ENCODE results near the gene PLRG1.

Gene PLRG1

DNA sequence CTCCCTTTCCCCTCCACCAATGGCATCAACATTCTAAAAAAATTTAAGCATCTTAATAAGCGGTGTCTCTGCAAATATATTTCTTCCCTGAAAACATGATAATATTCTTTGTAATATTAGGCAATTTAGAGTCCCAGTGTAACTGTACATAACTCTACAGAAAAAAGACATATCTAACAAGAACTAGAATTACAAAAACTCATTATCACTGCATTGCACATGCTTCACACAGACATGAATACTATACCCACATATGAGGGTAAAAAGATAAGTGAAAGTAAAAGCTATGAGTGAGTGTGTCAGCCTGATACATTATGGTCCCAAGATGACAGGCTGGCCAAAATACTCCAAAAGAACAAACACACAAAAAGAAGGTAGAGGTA is 10.2 kb upstream of the PLRG1 start:
- Mint-ChIP-seq H3K4me3 (no peak overlapping the region), H3K9me3 (peaks cover 6% of the 10 kb centered on the region), H3K4me1 (ENCODE audit: low read depth) (no peaks in the 10 kb centered on the region), H3K36me3 (ENCODE audit: low read depth) (no peaks in the 10 kb centered on the region), H3K27me3 (ENCODE audit: low read depth) (peaks cover 6% of the 10 kb centered on the region), H3K27ac (no peak overlapping the region)

DNA sequence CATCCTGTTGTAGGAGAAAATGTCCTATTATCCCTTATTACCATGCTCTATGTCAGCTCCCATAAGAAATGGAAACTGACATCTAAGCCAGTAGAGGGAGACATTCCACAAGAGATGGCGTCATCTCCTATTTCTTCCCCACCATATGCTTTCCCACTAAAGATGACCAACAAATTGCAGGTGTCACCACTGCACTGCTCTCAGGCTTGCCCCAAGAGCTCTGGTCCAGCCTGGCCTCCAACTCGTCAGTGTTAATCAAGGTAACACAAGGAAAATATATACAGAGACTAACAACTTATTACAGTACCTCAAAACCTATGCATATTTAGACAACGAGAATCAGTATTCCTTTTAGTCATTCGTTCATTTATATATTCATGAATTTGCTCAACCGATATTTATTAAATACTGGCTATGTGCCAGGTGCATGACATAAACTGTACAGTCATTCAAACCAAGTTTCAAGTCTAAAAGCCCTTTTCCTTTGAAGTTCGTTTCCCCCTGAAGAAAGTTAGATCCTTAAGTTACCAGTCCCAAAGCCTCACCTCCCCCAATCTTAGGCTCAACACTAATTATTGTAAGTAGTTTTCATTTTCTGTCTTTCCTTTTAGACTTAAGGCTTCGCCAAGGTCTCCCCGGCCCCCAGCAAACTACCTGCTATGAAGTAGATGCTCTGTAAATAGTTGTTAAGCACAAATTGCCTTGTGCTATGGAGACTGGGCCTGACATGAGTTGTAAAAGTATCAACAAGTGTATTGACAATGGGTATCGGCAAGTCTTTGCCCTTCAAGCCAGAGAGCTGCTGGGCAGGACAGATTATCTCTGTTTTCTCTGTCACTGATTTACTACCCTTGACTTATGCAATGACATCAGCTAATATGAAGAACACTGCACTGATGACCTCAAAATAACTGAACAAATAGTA is 9.6 kb upstream of the PLRG1 start:
- peaks cover 6% of the 10 kb centered on the region for H3K9me3 Mint-ChIP-seq
- no peak overlapping the region for H3K27ac Mint-ChIP-seq
- no peaks in the 10 kb centered on the region for H3K36me3 Mint-ChIP-seq (ENCODE audit: low read depth)
- no peak overlapping the region for H3K4me3 Mint-ChIP-seq
- H3K4me1 Mint-ChIP-seq (ENCODE audit: low read depth) = no peaks in the 10 kb centered on the region
- H3K27me3 Mint-ChIP-seq (ENCODE audit: low read depth) = peaks cover 6% of the 10 kb centered on the region

DNA sequence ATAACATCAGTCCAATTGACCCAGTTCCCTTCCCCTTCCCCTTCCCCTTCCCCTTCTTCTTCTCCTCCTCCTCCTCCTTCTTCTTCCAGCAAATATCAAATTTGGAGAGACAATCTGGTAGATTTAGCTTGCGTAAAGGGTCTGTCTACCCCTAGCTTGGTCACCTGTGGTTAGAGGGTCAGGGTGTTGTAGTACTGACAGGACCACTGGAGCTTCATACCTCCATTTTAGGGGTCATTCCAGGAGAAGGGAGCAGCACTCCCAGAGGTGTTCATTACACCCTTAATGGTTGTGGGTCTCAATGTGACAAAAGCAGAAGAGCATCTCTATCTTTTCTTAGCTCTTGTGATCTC is 8.9 kb upstream of the PLRG1 start:
- Mint-ChIP-seq H3K4me3 (no peak overlapping the region), H3K27ac (no peak overlapping the region), H3K36me3 (ENCODE audit: low read depth) (no peaks in the 10 kb centered on the region), H3K27me3 (ENCODE audit: low read depth) (peaks cover 6% of the 10 kb centered on the region), H3K9me3 (peaks cover 6% of the 10 kb centered on the region), H3K4me1 (ENCODE audit: low read depth) (no peaks in the 10 kb centered on the region)

DNA sequence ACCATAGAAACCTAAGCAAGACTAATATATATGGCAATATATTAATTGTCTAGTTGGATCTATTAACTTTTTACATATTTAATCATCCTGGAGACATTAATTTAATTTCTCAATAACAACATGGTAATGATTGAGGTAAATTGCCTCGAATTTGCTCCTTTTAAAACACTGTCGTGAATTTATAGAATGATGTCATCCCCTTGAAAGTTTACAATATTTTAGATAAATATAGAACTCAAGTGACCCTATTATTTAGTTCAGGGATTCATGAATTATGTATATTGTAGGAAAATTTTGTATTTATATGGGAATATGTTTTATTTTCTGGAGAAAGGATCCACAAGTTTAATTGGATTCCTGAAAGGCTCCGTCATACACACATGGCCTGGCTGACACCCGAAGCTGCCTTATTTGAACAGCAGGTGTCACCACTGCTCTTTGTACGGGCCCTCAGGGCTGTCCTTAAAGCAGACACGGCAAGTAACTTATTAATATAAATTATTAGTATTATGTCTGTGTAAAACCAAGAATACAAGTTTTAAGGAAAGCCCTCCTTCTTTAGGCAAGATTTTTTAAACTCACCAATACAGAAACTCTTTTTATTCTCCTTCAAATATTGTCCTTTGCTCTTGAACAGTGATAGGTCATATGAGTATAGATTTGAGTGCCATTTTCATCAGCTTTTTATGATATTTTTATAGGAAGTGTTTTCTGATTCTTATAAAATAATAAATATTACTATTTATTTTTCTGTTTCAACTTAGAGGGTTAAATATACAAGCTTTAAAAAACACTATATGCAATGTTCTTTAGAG is 1.9 kb upstream of the PLRG1 start:
- Mint-ChIP-seq H3K4me1 (ENCODE audit: low read depth) (peaks cover 19% of the 10 kb centered on the region), H3K27me3 (ENCODE audit: low read depth) (no peaks in the 10 kb centered on the region), H3K36me3 (ENCODE audit: low read depth) (peaks cover 7% of the 10 kb centered on the region), H3K9me3 (peaks cover under 1% of the 10 kb centered on the region), H3K4me3 (no peak overlapping the region), H3K27ac (no peak overlapping the region)

DNA sequence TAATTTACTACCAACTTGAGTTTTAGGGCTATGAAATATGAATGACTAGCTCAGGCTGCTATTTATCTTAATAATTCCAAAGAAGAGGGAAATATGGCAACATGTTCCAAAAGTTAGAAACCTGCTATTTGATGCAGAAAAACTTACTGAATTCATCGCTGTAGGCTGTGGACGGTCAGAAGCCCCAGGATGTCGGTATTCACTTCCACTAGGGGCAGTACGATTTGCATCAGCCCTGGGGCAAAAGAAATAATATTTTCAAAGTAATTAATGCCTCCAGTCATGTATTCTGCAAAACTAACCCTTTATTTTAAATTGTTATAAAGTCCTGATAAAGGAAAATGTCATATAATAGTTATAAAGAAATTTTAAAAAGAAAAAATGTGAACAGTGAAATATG is 4.5 kb downstream of the PLRG1 start:
- peaks cover 28% of the 10 kb centered on the region for H3K36me3 Mint-ChIP-seq (ENCODE audit: low read depth)
- H3K27me3 Mint-ChIP-seq (ENCODE audit: low read depth) = no peaks in the 10 kb centered on the region
- H3K9me3 Mint-ChIP-seq = no peaks in the 10 kb centered on the region
- peaks cover 15% of the 10 kb centered on the region for H3K4me1 Mint-ChIP-seq (ENCODE audit: low read depth)
- H3K27ac Mint-ChIP-seq = no peak overlapping the region
- no peak overlapping the region for H3K4me3 Mint-ChIP-seq

DNA sequence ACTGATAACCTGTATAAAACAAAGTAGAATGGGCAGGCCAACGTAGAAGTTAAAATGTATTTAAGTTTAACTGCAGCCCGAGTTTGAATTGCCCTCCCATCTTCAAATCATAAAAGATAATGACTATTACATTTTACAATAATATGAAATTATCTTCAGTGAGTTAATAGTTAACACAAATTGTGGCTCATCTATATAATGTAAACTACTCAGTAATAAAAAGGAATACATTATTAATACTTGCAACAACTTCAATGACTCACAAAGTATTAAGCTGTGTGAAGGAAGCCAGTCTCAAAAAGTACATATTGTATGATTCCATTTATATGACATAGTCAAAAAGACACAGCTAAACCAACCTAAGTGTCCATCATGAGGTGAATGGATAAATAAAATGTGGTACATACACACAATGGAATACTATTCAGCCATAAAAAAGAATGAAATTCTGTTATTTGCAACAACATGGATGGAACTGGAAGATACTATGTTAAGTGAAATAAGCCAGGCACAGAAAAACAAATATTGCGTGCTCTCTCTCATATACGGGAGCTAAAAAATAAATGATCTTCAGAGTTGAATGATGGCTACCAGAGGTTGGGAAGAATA is 7.8 kb downstream of the PLRG1 start:
- H3K9me3 Mint-ChIP-seq = no peaks in the 10 kb centered on the region
- H3K36me3 Mint-ChIP-seq (ENCODE audit: low read depth) = peaks cover 33% of the 10 kb centered on the region
- H3K4me3 Mint-ChIP-seq = no peak overlapping the region
- peaks cover 1% of the 10 kb centered on the region for H3K4me1 Mint-ChIP-seq (ENCODE audit: low read depth)
- no peak overlapping the region for H3K27ac Mint-ChIP-seq
- no peaks in the 10 kb centered on the region for H3K27me3 Mint-ChIP-seq (ENCODE audit: low read depth)

DNA sequence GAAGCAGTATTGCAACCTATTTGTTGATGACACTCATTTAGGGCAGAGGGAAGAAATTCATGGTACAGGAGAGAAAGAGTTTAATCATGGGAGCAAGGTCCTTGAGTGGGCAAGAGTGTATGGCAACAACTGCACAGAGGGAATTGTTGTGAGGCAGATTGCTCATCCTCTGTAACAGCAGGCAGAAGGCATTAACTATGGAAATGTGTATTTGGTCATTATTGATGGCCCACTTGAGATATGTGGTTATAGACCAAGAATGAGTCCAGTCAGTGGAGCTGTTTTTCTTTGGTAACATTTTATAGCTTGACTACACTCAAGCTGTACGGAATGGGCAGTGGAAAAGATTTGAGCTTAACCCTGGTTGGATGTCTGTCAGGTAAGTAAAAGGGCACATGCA is 15.9 kb downstream of the PLRG1 start:
- no peak overlapping the region for H3K27ac Mint-ChIP-seq
- H3K27me3 Mint-ChIP-seq (ENCODE audit: low read depth) = peaks cover 4% of the 10 kb centered on the region
- no peaks in the 10 kb centered on the region for H3K9me3 Mint-ChIP-seq
- no peaks in the 10 kb centered on the region for H3K4me1 Mint-ChIP-seq (ENCODE audit: low read depth)
- no peak overlapping the region for H3K4me3 Mint-ChIP-seq
- H3K36me3 Mint-ChIP-seq (ENCODE audit: low read depth) = peaks cover 12% of the 10 kb centered on the region

DNA sequence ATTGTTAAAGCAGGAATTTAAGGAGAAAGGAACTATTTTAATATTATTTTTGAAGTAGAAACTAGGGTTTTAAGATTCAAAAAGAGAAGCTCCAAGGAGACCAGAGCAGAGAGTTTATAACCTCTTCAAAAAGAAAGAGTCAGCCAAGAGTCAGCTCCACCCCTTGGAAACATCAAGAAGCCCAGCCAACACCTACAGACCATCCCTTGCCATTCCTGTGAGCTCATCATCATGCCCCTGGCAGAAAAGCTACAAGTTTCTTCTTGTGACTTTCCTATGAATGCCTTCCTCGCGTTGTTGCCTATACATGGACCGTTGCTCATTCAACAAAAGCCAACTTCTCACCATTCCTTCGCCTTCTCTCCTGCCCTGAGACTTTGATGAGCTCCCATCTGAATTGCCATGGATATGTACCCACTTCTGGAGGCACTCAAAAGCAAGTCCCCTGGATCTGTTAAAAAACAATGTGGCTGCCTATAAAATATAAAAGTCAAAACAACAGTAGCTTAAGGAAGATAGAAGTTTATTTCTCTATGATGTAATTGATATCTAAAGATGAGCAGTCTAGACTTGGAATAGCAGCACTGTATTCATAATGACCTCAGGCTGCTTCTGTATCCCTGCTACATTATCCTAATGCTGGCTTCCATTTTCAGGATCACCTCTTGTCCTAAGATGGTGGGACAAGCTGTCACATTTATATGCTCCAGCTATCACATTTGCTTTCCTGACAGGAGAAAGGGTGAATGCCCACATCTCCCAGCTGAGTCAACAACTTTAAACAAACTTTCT is 20.3 kb downstream of the PLRG1 start:
- Mint-ChIP-seq H3K27ac (no peak overlapping the region), H3K36me3 (ENCODE audit: low read depth) (peaks cover 2% of the 10 kb centered on the region), H3K9me3 (no peaks in the 10 kb centered on the region), H3K4me3 (no peak overlapping the region), H3K4me1 (ENCODE audit: low read depth) (peaks cover 3% of the 10 kb centered on the region), H3K27me3 (ENCODE audit: low read depth) (peaks cover 24% of the 10 kb centered on the region)

DNA sequence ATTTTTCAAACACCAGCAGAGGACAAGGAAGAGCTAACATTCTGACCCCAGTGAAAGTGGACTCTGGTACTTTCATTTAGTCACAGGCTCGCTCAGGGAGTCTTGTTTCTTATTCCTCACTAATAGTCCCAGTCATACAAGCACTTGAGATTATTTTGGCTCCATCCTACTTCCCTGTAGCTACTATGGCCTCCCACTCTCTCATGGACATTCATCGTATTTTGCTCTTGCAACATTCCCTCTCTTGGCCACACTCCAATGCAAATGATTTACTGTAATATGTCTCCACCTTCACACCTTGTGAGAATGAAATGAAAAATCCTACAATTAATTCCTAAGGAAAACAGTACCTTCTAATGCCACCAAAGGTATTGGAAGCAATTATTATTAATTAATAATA is 21.3 kb downstream of the PLRG1 start:
- Mint-ChIP-seq H3K4me1 (ENCODE audit: low read depth) (peaks cover 3% of the 10 kb centered on the region), H3K4me3 (no peak overlapping the region), H3K36me3 (ENCODE audit: low read depth) (no peaks in the 10 kb centered on the region), H3K27me3 (ENCODE audit: low read depth) (peaks cover 24% of the 10 kb centered on the region), H3K27ac (no peak overlapping the region), H3K9me3 (no peaks in the 10 kb centered on the region)

DNA sequence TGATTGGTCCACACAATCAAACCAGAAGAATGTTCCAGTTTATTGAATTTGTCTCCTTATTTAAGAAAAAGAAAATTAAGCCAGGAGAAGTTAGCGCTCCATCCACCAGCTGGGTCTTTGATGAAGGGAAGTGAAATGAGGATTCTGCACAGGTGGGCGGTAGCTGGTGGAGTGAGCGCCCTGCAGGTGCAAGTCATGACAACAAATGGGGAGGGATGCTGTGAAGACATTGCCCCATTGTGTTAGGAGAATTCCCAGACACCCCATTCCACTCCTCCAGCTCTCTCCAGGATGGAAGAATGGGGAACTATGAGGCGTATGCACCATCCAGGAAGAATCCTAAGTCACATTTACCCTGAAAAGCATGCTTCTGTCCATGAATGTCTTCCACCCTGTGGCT is 22.9 kb downstream of the PLRG1 start:
- Mint-ChIP-seq H3K27ac (no peak overlapping the region), H3K36me3 (ENCODE audit: low read depth) (no peaks in the 10 kb centered on the region), H3K27me3 (ENCODE audit: low read depth) (peaks cover 24% of the 10 kb centered on the region), H3K9me3 (no peaks in the 10 kb centered on the region), H3K4me3 (no peak overlapping the region), H3K4me1 (ENCODE audit: low read depth) (peaks cover 3% of the 10 kb centered on the region)

DNA sequence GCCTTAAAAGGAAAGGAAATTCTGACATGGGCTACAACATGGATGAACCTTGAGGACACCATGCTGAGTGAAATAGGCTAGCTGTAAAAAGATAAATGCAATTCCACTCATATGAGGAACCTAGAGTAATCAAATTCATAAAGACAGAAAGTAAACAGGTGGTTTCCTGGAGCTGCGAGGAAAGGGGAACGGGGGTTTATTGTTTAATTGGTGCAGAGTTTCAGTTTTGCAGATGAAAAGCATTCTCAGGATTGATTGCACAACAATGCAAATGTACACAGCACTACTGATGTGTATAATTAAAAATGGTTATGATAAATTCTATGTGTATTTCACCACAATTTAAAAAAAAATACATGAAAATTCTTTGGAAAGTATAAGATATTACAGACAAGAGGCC is 24.0 kb downstream of the PLRG1 start:
- Mint-ChIP-seq H3K27ac (no peak overlapping the region), H3K9me3 (no peaks in the 10 kb centered on the region), H3K36me3 (ENCODE audit: low read depth) (no peaks in the 10 kb centered on the region), H3K4me1 (ENCODE audit: low read depth) (peaks cover 3% of the 10 kb centered on the region), H3K4me3 (no peak overlapping the region), H3K27me3 (ENCODE audit: low read depth) (peaks cover 24% of the 10 kb centered on the region)

DNA sequence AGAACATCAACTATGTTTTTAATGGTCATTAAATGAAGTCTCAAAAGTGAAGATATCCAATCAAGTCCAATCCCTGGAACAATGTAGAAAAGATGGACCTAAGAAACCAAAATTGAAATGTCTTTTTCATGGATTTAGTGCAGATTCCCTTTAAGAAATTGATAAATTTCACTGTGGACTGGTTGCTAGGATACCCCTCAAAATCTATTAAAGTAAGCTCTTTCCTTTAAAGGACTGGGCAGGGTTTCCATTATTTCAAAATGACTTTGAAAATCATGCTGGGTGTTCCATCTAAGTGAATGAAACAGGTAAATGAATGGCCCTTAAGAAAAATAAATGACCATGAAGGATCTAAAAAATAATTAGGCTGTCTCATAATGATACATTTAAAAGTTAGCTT is 28.6 kb downstream of the PLRG1 start:
- no peak overlapping the region for H3K4me3 Mint-ChIP-seq
- peaks cover 29% of the 10 kb centered on the region for H3K27me3 Mint-ChIP-seq (ENCODE audit: low read depth)
- peaks cover 3% of the 10 kb centered on the region for H3K4me1 Mint-ChIP-seq (ENCODE audit: low read depth)
- no peak overlapping the region for H3K27ac Mint-ChIP-seq
- H3K36me3 Mint-ChIP-seq (ENCODE audit: low read depth) = no peaks in the 10 kb centered on the region
- no peaks in the 10 kb centered on the region for H3K9me3 Mint-ChIP-seq

DNA sequence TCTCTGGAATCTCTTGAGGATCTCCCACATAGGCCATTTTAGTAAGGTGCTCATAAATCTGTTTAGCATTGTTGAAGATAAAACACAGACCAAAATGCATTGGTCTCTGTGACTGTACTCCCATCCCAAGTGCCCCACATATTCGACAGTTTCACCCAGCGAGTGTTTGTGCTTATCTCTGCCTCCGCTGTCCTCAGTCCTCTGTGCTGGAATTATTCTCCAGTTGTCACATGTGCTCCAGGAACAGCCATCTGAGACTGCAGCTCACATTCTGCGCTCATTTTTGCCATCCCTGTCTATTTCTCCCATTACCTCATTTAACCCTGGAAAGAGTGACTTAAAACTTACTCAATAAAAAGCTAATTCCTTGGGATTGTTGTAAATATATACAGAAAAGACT is 31.0 kb downstream of the PLRG1 start:
- H3K4me1 Mint-ChIP-seq (ENCODE audit: low read depth) = no peaks in the 10 kb centered on the region
- H3K36me3 Mint-ChIP-seq (ENCODE audit: low read depth) = no peaks in the 10 kb centered on the region
- no peak overlapping the region for H3K27ac Mint-ChIP-seq
- H3K27me3 Mint-ChIP-seq (ENCODE audit: low read depth) = peaks cover 24% of the 10 kb centered on the region
- no peaks in the 10 kb centered on the region for H3K9me3 Mint-ChIP-seq
- no peak overlapping the region for H3K4me3 Mint-ChIP-seq

DNA sequence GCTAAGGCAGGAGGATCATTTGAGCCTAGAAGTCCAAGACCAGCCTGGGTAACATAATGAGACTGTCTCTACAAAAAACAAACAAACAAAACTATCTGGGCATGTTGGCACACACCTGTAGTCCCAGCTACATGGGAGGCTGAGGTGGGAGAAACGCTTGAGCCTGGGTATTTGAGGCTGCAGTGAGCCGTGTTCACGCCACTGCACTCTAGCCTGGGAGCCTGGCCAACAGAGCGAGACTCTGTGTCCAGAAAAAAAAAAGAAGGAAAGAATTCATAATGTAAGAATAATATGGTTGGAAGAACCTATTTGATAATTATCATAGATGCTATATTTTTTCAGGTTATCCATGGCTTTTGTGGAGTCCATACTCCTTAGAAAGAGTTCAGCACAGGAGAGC is 32.6 kb downstream of the PLRG1 start:
- no peak overlapping the region for H3K4me3 Mint-ChIP-seq
- H3K27me3 Mint-ChIP-seq (ENCODE audit: low read depth) = peaks cover 32% of the 10 kb centered on the region

More for the DNA sequence above, 32.6 kb downstream of the PLRG1 start:
- no peaks in the 10 kb centered on the region for H3K4me1 Mint-ChIP-seq (ENCODE audit: low read depth)
- no peaks in the 10 kb centered on the region for H3K36me3 Mint-ChIP-seq (ENCODE audit: low read depth)
- H3K27ac Mint-ChIP-seq = no peak overlapping the region
- H3K9me3 Mint-ChIP-seq = no peaks in the 10 kb centered on the region

Data from T-helper 1 cell treated with Interleukin-12 subunit alpha and Interleukin-12 subunit beta and Interleukin-4 antibody, amounts not matched to agents 30 μg/mL and 1 μg/mL, for 36 hours (primary cell).